Karpas-422 (cell line): ENCODE data around the gene OGDHL. TPM values are rescaled to one million over a fixed set of nuclear protein-coding genes. Genes with fewer than 3 reads are reported as not detected.
"Not testable (repeated sequence)": the region's sequence is repeated elsewhere in the genome, so short reads cannot be mapped to it uniquely, and the experiment has no call there.

Source experiments
- DNase-seq: peaks from one replicate; pipeline ENCODE4 v3.0.0-alpha.2; 2015
- H2AFZ ChIP-seq: fragments of 200-600 bp; sonication (generic); 2 replicates; pipeline ENCODE4 v1.6.1; 2014; ENCODE audit warnings: antibody characterized with exemption, low read length, mixed read lengths
- H3K27ac ChIP-seq: fragments of 200-600 bp; sonication (generic); 2 replicates; pipeline ENCODE4 v1.5.1; 2014; ENCODE audit warnings: mild to moderate bottlenecking, low read length, moderate library complexity
- H3K27me3 ChIP-seq: fragments of 200-600 bp; sonication (generic); 2 replicates; pipeline ENCODE4 v1.6.1; 2014; ENCODE audit warnings: low read length, mixed read lengths
- H3K36me3 ChIP-seq: fragments of 200-600 bp; sonication (generic); 2 replicates; pipeline ENCODE4 v1.6.1; 2014; ENCODE audit warnings: low read length, mixed read lengths; ENCODE audit not compliant: insufficient read depth
- H3K4me1 ChIP-seq: fragments of 200-600 bp; sonication (generic); 2 replicates; pipeline ENCODE4 v1.6.1; 2014; ENCODE audit warnings: mild to moderate bottlenecking, low read length, mixed read lengths
- H3K4me2 ChIP-seq: fragments of 200-600 bp; sonication (generic); 2 replicates; pipeline ENCODE4 v1.6.1; 2014; ENCODE audit warnings: low read length, low read depth, mild to moderate bottlenecking; ENCODE audit not compliant: poor library complexity, severe bottlenecking
- H3K4me3 ChIP-seq: fragments of 200-600 bp; sonication (generic); 2 replicates; pipeline ENCODE4 v1.5.1; 2014; ENCODE audit warnings: mild to moderate bottlenecking, antibody characterized with exemption, low read length, mixed read lengths
- H3K79me2 ChIP-seq: fragments of 200-600 bp; sonication (generic); 2 replicates; pipeline ENCODE4 v1.6.1; 2014; ENCODE audit warnings: mild to moderate bottlenecking, low read length, mixed read lengths
- H3K9ac ChIP-seq: fragments of 200-600 bp; sonication (generic); 2 replicates; pipeline ENCODE4 v1.6.0; 2014; ENCODE audit warnings: low read length
- H3K9me2 ChIP-seq: fragments of 200-600 bp; sonication (generic), shearing (Covaris generic); replicated peaks from 2 replicates; pipeline ENCODE4 v1.6.0; 2014; ENCODE audit warnings: mild to moderate bottlenecking, low read length, moderate library complexity; ENCODE audit not compliant: insufficient read depth
- H3K9me3 ChIP-seq: fragments of 300-700, 200-600 bp; sonication (generic); 2 replicates; pipeline ENCODE4 v1.6.1; 2014; ENCODE audit warnings: low read length, mixed read lengths
- H4K20me1 ChIP-seq: fragments of 200-600 bp; sonication (generic); 2 replicates; pipeline ENCODE4 v1.6.1; 2014; ENCODE audit warnings: mild to moderate bottlenecking, antibody characterized with exemption, low read length, low read depth; ENCODE audit not compliant: insufficient read depth
- total RNA-seq: library from RNA; depleted of rRNA; stranded (reverse); fragments of >200 nt; shearing (Covaris generic); gene quantifications from 2 replicates; pipeline ENCODE4 v1.2.3, GENCODE V29; 2014; ENCODE audit warnings: low replicate concordance

Gene OGDHL
- total RNA-seq, 1 experiment from 2014 or later, result 0.75 TPM

GRCh38 chr10:49776851-49777250 is 14.7 kb upstream of the OGDHL start:
- no peak overlapping the region for H3K4me2 ChIP-seq
- H3K27me3 ChIP-seq, result no peaks in the 10 kb centered on the region
- H3K4me1 ChIP-seq, result no peaks in the 10 kb centered on the region
- DNase-seq, result no peak
- H3K9me3 ChIP-seq, result no peaks in the 10 kb centered on the region
- no peaks in the 10 kb centered on the region for H3K79me2 ChIP-seq
- H3K4me3 ChIP-seq, result no peak overlapping the region
- H3K9ac ChIP-seq, result no peak overlapping the region
- no peak overlapping the region for H2AFZ ChIP-seq
- no peaks in the 10 kb centered on the region for H3K9me2 ChIP-seq
- no peaks in the 10 kb centered on the region for H4K20me1 ChIP-seq
- no peaks in the 10 kb centered on the region for H3K36me3 ChIP-seq
- H3K27ac ChIP-seq, result no peak overlapping the region

DNA sequence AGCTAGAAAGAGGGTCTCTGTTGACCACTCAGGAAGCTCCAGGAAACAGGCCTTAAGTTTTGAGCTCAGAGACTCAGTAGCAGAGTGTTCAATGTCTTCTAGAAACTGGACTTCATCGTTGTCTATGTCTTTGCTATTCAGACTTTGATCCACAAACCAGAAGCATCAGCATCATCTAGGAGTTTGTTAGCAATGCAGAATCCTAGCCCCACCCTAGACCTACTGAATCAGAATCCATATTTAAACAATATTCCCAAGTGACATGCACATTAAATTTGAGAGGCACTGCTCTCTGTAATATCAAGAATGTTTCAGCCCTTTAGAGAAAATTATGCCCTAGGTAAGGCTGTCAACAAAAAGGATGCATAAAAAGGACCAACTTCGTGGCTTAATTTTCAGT is 12.9 kb upstream of the OGDHL start:
- Histone ChIP-seq H4K20me1 (no peaks in the 10 kb centered on the region), H3K9me3 (no peaks in the 10 kb centered on the region), H3K4me3 (no peak overlapping the region), H3K27ac (no peak overlapping the region), H3K9ac (no peak overlapping the region), H3K36me3 (no peaks in the 10 kb centered on the region), H3K79me2 (no peaks in the 10 kb centered on the region), H3K9me2 (no peaks in the 10 kb centered on the region), H2AFZ (no peak overlapping the region), H3K27me3 (no peaks in the 10 kb centered on the region), H3K4me2 (no peak overlapping the region), H3K4me1 (no peaks in the 10 kb centered on the region)
- no peak for DNase-seq

GRCh38 chr10:49772944-49773343 is 10.8 kb upstream of the OGDHL start:
- H3K4me3 ChIP-seq, H3K9ac ChIP-seq, H4K20me1 ChIP-seq, H3K9me3 ChIP-seq, DNase-seq, H3K79me2 ChIP-seq, H3K4me1 ChIP-seq, H3K27ac ChIP-seq, H3K9me2 ChIP-seq, H2AFZ ChIP-seq, H3K36me3 ChIP-seq, H3K4me2 ChIP-seq, H3K27me3 ChIP-seq: not testable (repeated sequence)

- H3K4me3 ChIP-seq, H4K20me1 ChIP-seq, H3K9me3 ChIP-seq, H2AFZ ChIP-seq, H3K27me3 ChIP-seq, H3K9me2 ChIP-seq, H3K9ac ChIP-seq, DNase-seq, H3K79me2 ChIP-seq, H3K4me1 ChIP-seq, H3K36me3 ChIP-seq, H3K4me2 ChIP-seq, H3K27ac ChIP-seq: not testable (repeated sequence)
Measured at GRCh38 chr10:49771046-49771445, 8.9 kb upstream of the OGDHL start.

DNA sequence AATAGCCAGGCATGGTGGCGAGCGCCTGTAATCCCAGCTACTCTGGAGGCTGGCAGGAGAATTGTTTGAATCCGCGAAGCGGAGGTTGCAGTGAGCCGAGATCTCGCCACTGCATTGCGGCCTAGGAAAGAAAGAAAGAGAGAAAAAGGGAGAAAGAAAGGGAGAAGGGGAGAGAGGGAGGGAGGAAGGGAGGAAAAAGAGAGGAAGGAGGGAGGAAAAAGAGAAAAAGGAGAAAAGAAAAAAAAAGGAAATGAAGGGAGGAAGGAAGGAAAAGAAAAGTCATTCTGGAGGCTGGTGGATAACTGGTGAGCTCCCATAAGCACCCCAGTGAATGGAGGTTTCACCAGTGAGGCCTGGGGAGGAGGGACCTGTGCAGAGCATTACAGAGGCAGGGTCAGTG is 7.6 kb upstream of the OGDHL start:
- Histone ChIP-seq H3K27me3 (no peaks in the 10 kb centered on the region), H3K79me2 (no peaks in the 10 kb centered on the region), H3K4me1 (no peaks in the 10 kb centered on the region), H3K36me3 (no peaks in the 10 kb centered on the region), H3K9me2 (no peaks in the 10 kb centered on the region), H3K9me3 (peaks cover 6% of the 10 kb centered on the region; the same call in 1 of the 2 replicates), H4K20me1 (no peaks in the 10 kb centered on the region), H3K9ac (no peak overlapping the region), H2AFZ (no peak overlapping the region), H3K27ac (no peak overlapping the region), H3K4me2 (no peak overlapping the region), H3K4me3 (no peak overlapping the region)
- DNase-seq, result no peak

- no peaks in the 10 kb centered on the region for H3K79me2 ChIP-seq
- H3K4me3 ChIP-seq, result no peak overlapping the region
- H3K4me1 ChIP-seq, result no peaks in the 10 kb centered on the region
- H3K27ac ChIP-seq, result no peak overlapping the region
- H3K9me2 ChIP-seq, result no peaks in the 10 kb centered on the region
- no peak for DNase-seq
- H3K36me3 ChIP-seq, result no peaks in the 10 kb centered on the region
- no peak overlapping the region for H3K9ac ChIP-seq
- no peak overlapping the region for H3K4me2 ChIP-seq
- no peaks in the 10 kb centered on the region for H4K20me1 ChIP-seq
- H2AFZ ChIP-seq, result no peak overlapping the region
- peaks cover 6% of the 10 kb centered on the region; the same call in 1 of the 2 replicates for H3K9me3 ChIP-seq
- H3K27me3 ChIP-seq, result no peaks in the 10 kb centered on the region
Measured at GRCh38 chr10:49768731-49769130, 6.6 kb upstream of the OGDHL start.

DNA sequence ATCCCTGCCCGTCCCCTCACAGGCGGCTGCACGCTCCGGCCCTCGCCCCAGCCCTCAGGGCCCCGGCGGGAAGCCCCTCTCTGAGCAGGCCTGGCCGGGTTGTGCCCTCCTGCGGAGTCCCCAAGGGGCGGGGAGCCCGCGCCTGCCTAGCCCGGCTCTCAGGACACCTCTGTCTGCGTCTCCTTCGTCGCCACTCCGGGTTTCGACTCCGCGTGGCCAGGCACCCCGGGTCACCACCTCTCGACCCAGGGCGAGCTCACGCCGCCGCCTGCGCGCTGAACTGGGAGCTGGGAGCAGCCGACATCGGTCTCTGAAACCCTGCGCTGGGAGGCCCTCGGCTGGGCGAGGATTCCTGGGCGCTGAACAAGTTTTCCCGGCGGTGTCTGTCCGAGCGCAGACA is 6.2 kb upstream of the OGDHL start:
- H3K36me3 ChIP-seq, result no peaks in the 10 kb centered on the region
- peaks cover 6% of the 10 kb centered on the region; the same call in 1 of the 2 replicates for H3K9me3 ChIP-seq
- H3K9ac ChIP-seq, result no peak overlapping the region
- no peak for DNase-seq
- no peaks in the 10 kb centered on the region for H4K20me1 ChIP-seq
- H2AFZ ChIP-seq, result no peak overlapping the region
- no peaks in the 10 kb centered on the region for H3K9me2 ChIP-seq
- H3K4me2 ChIP-seq, result no peak overlapping the region
- H3K27ac ChIP-seq, result no peak overlapping the region
- H3K79me2 ChIP-seq, result no peaks in the 10 kb centered on the region
- no peak overlapping the region for H3K4me3 ChIP-seq
- H3K4me1 ChIP-seq, result no peaks in the 10 kb centered on the region
- no peaks in the 10 kb centered on the region for H3K27me3 ChIP-seq

GRCh38 chr10:49767752-49768151 is 5.6 kb upstream of the OGDHL start:
- no peak overlapping the region for H3K27ac ChIP-seq

DNA sequence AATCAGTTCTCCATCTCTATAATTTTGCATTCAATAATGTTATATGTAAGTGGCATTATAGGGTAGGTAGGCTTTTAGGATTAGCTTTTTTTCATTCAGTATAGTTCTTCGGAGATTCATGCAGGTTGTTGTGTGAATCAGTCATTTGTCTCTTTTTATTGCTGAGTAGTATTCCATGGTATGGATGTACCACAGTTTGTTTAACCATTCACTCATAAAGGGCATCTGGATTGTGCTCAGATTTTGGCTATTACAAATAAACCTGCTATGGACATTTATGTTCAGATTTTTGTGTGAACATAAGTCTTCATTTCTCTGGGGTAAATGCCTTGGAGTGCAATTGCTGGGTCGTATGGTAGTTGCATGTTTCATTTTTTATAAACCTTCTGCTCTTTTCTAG is 4.4 kb upstream of the OGDHL start:
- no peaks in the 10 kb centered on the region for H3K27me3 ChIP-seq
- no peak overlapping the region for H3K9ac ChIP-seq
- H3K36me3 ChIP-seq, result no peaks in the 10 kb centered on the region
- H3K4me2 ChIP-seq, result no peak overlapping the region
- DNase-seq, result no peak
- no peak overlapping the region for H3K4me3 ChIP-seq
- no peak overlapping the region for H3K27ac ChIP-seq
- H3K4me1 ChIP-seq, result no peaks in the 10 kb centered on the region
- H3K9me2 ChIP-seq, result no peaks in the 10 kb centered on the region
- peaks cover 6% of the 10 kb centered on the region; the same call in 1 of the 2 replicates for H3K9me3 ChIP-seq
- no peak overlapping the region for H2AFZ ChIP-seq
- no peaks in the 10 kb centered on the region for H4K20me1 ChIP-seq
- H3K79me2 ChIP-seq, result no peaks in the 10 kb centered on the region

More at GRCh38 chr10:49767752-49768151, 5.6 kb upstream of the OGDHL start:
- Histone ChIP-seq H3K36me3 (no peaks in the 10 kb centered on the region), H3K4me3 (no peak overlapping the region), H3K27me3 (no peaks in the 10 kb centered on the region), H3K4me1 (no peaks in the 10 kb centered on the region), H3K4me2 (no peak overlapping the region), H3K9ac (no peak overlapping the region), H3K79me2 (no peaks in the 10 kb centered on the region), H3K9me2 (no peaks in the 10 kb centered on the region), H4K20me1 (no peaks in the 10 kb centered on the region), H2AFZ (no peak overlapping the region), H3K9me3 (peaks cover 6% of the 10 kb centered on the region; the same call in 1 of the 2 replicates)
- DNase-seq, result no peak
